IMR-90 (cell line): Measurements from ENCODE around the gene NELL1. TPM values are rescaled to one million over a fixed set of nuclear protein-coding genes. Genes with fewer than 3 reads are reported as not detected.

Experiments
- ATAC-seq: fragments of 200-7000 bp; cut with Tn5 transposase; 2 replicates; pipeline ENCODE4 v1.9.1; 2020; ENCODE audit warnings: low read depth, mild to moderate bottlenecking, moderate library complexity
- BruUV-seq: library from RNA; stranded (reverse); fragments of 400-500 nt; replicated peaks from 2 replicates; lab custom pipeline; 2021; lab: Mats Ljungman, UMichigan
- CTCF ChIA-PET: fragments of 300-600 bp; formaldehyde crosslinking; extraction: SDS; loops from one replicate; lab custom pipeline; 2021; ENCODE audit warnings: antibody characterized with exemption; lab: Yijun Ruan, JAX
- POLR2A ChIA-PET: fragments of 300-600 bp; sonication (Branson Sonifier 250); formaldehyde crosslinking; loops from one replicate; lab custom pipeline; 2022; ENCODE audit warnings: antibody characterized with exemption; ENCODE audit not compliant: unreplicated experiment; lab: Charles Lee
- DNase-seq: peaks from one replicate; pipeline ENCODE4 v3.0.0; 2013
- H2AFZ ChIP-seq: replicated peaks from 2 replicates; pipeline ENCODE3; 2013; ENCODE audit warnings: low read length, mild to moderate bottlenecking; ENCODE audit not compliant: poor library complexity
- H2AK5ac ChIP-seq: 2 replicates; pipeline ENCODE4 v1.6.1; 2013; ENCODE audit warnings: low read depth, low read length, inconsistent platforms
- H2AK9ac ChIP-seq: replicated peaks from 2 replicates; pipeline ENCODE3; 2013; ENCODE audit warnings: mild to moderate bottlenecking, low read depth, low read length, moderate library complexity; ENCODE audit not compliant: poor library complexity
- H2BK120ac ChIP-seq: 2 replicates; pipeline ENCODE4 v1.6.1; 2013; ENCODE audit warnings: low read depth, low read length, inconsistent platforms
- H2BK15ac ChIP-seq: 3 replicates; pipeline ENCODE4 v1.6.1; 2013; ENCODE audit warnings: low read depth, low read length, inconsistent platforms
- H2BK20ac ChIP-seq: 2 replicates; pipeline ENCODE4 v1.6.1; 2013; ENCODE audit warnings: low read depth, mild to moderate bottlenecking, inconsistent platforms, low read length, moderate library complexity
- H2BK5ac ChIP-seq: 2 replicates; pipeline ENCODE4 v1.6.1; 2013; ENCODE audit warnings: mild to moderate bottlenecking, low read depth, low read length, inconsistent platforms; ENCODE audit not compliant: poor library complexity, severe bottlenecking
- H3K14ac ChIP-seq: replicated peaks from 2 replicates; pipeline ENCODE4 v1.6.1; 2013; ENCODE audit warnings: low read depth, low read length, inconsistent platforms
- H3K18ac ChIP-seq: 2 replicates; pipeline ENCODE4 v1.6.1; 2013; ENCODE audit warnings: low read depth, low read length, control low read depth
- H3K23ac ChIP-seq: 2 replicates; pipeline ENCODE4 v1.6.1; 2013; ENCODE audit warnings: low read depth, low read length, inconsistent platforms
- H3K27ac ChIP-seq: 2 replicates; pipeline ENCODE4 v1.5.1; 2013; ENCODE audit warnings: mild to moderate bottlenecking, control low read depth, low read length; ENCODE audit not compliant: insufficient read depth
- H3K27me3 ChIP-seq: 2 replicates; pipeline ENCODE4 v1.6.1; 2013; ENCODE audit warnings: low read length; ENCODE audit not compliant: control insufficient read depth, insufficient read depth
- H3K36me3 ChIP-seq: 2 replicates; pipeline ENCODE4 v1.6.1; 2013; ENCODE audit warnings: low read length, mixed read lengths; ENCODE audit not compliant: control insufficient read depth, insufficient read depth
- H3K4ac ChIP-seq: 2 replicates; pipeline ENCODE4 v1.6.1; 2013; ENCODE audit warnings: low read depth, low read length, inconsistent platforms
- H3K4me1 ChIP-seq: 2 replicates; pipeline ENCODE4 v1.6.1; 2013; ENCODE audit warnings: low read length, mixed read lengths; ENCODE audit not compliant: control insufficient read depth, insufficient read depth
- H3K4me2 ChIP-seq: 2 replicates; pipeline ENCODE4 v1.6.1; 2013; ENCODE audit warnings: low read depth, mild to moderate bottlenecking, control low read depth, low read length, moderate library complexity
- H3K4me3 ChIP-seq: 2 replicates; pipeline ENCODE4 v1.5.1; 2013; ENCODE audit warnings: low read depth, mild to moderate bottlenecking, control low read depth, low read length, moderate library complexity; ENCODE audit not compliant: insufficient read depth
- H3K56ac ChIP-seq: 2 replicates; pipeline ENCODE4 v1.6.1; 2013; ENCODE audit warnings: low read length, inconsistent platforms; ENCODE audit not compliant: insufficient read depth; ENCODE audit errors: extremely low read depth
- H3K79me1 ChIP-seq, 2 experiments: 2 replicates each; pipeline ENCODE4 v1.6.1; 2013; ENCODE audit warnings: low read length in 2 of 2, inconsistent platforms in 1 of 2, low read depth in 1 of 2
- H3K9ac ChIP-seq: 2 replicates; pipeline ENCODE4 v1.6.1; 2013; ENCODE audit warnings: low read depth, low read length, control low read depth
- H3K9me1 ChIP-seq: 2 replicates; pipeline ENCODE4 v1.6.1; 2013; ENCODE audit warnings: low read length, inconsistent platforms; ENCODE audit not compliant: insufficient read depth
- H3K9me3 ChIP-seq: 2 replicates; pipeline ENCODE4 v1.6.1; 2013; ENCODE audit warnings: low read length; ENCODE audit not compliant: control insufficient read depth, insufficient read depth
- H4K20me1 ChIP-seq: 2 replicates; pipeline ENCODE4 v1.6.1; 2013; ENCODE audit warnings: low read length, inconsistent platforms; ENCODE audit not compliant: insufficient read depth
- H4K5ac ChIP-seq: 2 replicates; pipeline ENCODE4 v1.6.1; 2013; ENCODE audit warnings: mild to moderate bottlenecking, low read depth, low read length, control low read depth
- H4K8ac ChIP-seq, 2 experiments: 2 replicates each; pipeline ENCODE4 v1.6.1; 2013; ENCODE audit warnings: low read depth in 2 of 2, low read length in 2 of 2, control low read depth in 1 of 2, inconsistent platforms in 1 of 2
- H4K91ac ChIP-seq: 2 replicates; pipeline ENCODE4 v1.6.1; 2013; ENCODE audit warnings: low read depth, low read length, inconsistent platforms; ENCODE audit not compliant: insufficient read depth
- BHLHE40 ChIP-seq: fragments of 150-350 bp; IDR thresholded peaks from 2 replicates; pipeline ENCODE4 v1.6.1; 2016; ENCODE audit warnings: mild to moderate bottlenecking, low read depth, low read length
- CEBPB ChIP-seq: IDR thresholded peaks from 2 replicates; pipeline ENCODE4 v1.6.1; 2012; ENCODE audit warnings: low read depth, low read length, improper control_type of control experiment
- CHD1 ChIP-seq: IDR thresholded peaks from 2 replicates; pipeline ENCODE4 v1.6.1; 2012; ENCODE audit warnings: low read depth, low read length, improper control_type of control experiment
- MXI1 ChIP-seq: IDR thresholded peaks from 2 replicates; pipeline ENCODE4 v1.6.1; 2012; ENCODE audit warnings: low read depth, mild to moderate bottlenecking, low read length, moderate library complexity, borderline replicate concordance
- NFE2L2 ChIP-seq: fragments of 150-350 bp; IDR thresholded peaks from 2 replicates; pipeline ENCODE4 v1.6.1; 2016; ENCODE audit warnings: low read depth, mild to moderate bottlenecking, low read length
- POLR2A ChIP-seq: IDR thresholded peaks from 2 replicates; pipeline ENCODE4 v1.6.1; 2012; ENCODE audit warnings: mild to moderate bottlenecking, low read depth, low read length
- RAD21 ChIP-seq: IDR thresholded peaks from 2 replicates; pipeline ENCODE4 v1.6.1; 2012; ENCODE audit warnings: low read length, improper control_type of control experiment
- WGBS, 2 experiments: methylation state at CpG; one replicate each; pipeline versions ENCODE4 v1.1.5 to v1.1.7; 2013; ENCODE audit warnings: missing lambda C conversion rate in 2 of 2; ENCODE audit not compliant: insufficient read length in 1 of 2; ENCODE audit errors: extremely low coverage in 2 of 2; 5-methylcytosine and 5-hydroxymethylcytosine counted together
- dilution Hi-C: fragments of 300-500 bp; cut with HindIII; formaldehyde crosslinking; loops from one replicate; pipeline ENCODE4 v1.14.3; 2018; ENCODE audit warnings: low sequenced_read_pairs; ENCODE audit not compliant: unreplicated experiment
- in situ Hi-C: fragments of 300-500 bp; cut with MboI; formaldehyde crosslinking; loops from 3 replicates; pipeline ENCODE4 v1.14.3; 2019; ENCODE audit warnings: low sequenced_read_pairs, inconsistent platforms, mixed read lengths
- intact Hi-C: fragments of 100-400 bp; cut with micrococcal nuclease; formaldehyde crosslinking; loops from 2 replicates; pipeline ENCODE4 v1.10.0; 2022
- polyA plus RNA-seq, 3 experiments: library from polyadenylated mRNA; depleted of rRNA; stranded (reverse); fragments of >200 nt; gene quantifications; 2 replicates each; pipeline ENCODE4 v1.2.3, GENCODE V29; 2012; ENCODE audit warnings: low replicate concordance in 1 of 3
- total RNA-seq: library from RNA; depleted of rRNA; stranded (reverse); fragments of >200 nt; gene quantifications from 2 replicates; pipeline ENCODE4 v1.2.3, GENCODE V29; 2012
- TF ChIP-seq, protein P1 (sequence below): conservative IDR thresholded peaks from 2 replicates; pipeline ENCODE4 v1.5.1; 2012; ENCODE audit warnings: mild to moderate bottlenecking, low read depth, low read length, improper control_type of control experiment

NELL1 gene
- total and polyA plus RNA-seq, 2 of the 4 experiments (the other 2 are of a cell fraction): not detected

DNA sequence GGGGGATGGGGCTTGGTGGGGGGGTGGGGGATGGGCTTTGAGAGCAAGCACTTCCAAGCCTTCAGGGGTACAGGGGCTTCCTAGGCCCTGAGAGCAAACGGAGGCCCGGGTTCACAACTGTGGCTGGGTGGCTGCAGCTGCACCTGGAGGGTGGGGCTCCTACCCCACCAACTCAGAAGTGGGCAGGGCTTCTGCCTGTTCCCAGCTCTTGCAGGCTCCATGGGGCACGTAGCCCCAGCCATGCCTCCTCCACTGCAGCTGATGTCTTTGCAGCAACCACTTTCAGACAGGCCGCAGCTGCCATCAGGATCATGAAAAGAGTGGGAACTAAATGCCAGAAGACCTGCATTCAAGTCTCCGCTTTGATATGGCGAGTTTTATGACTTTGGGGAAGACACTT, 464.3 kb downstream of the NELL1 start:
- ChIA-PET POLR2A (no interaction called here), CTCF (no interaction called here)
- no peak overlapping the region for H2BK20ac ChIP-seq
- no peak overlapping the region for H2AFZ ChIP-seq
- H3K56ac ChIP-seq: no peak overlapping the region
- DNase-seq: no peak
- in situ Hi-C loops (no loop called here), intact Hi-C loops (no loop called here), dilution Hi-C loops (no loop called here)
- H3K23ac ChIP-seq: no peak overlapping the region
- H3K9me1 ChIP-seq: no peaks in the 10 kb centered on the region
- H3K18ac ChIP-seq: no peak overlapping the region
- no peak overlapping the region for H3K9ac ChIP-seq
- H3K4ac ChIP-seq: no peak overlapping the region
- no peak overlapping the region for H2BK15ac ChIP-seq
- H3K27ac ChIP-seq: no peak overlapping the region
- H2BK5ac ChIP-seq: no peak overlapping the region
- H3K14ac ChIP-seq: no peak overlapping the region
- WGBS, 2 experiments: 20% methylated on average over 1 of the region's 6 CpGs; no CpG with 5 or more reads in 1 of the 2 experiments
- no peak overlapping the region for H4K5ac ChIP-seq
- no peaks in the 10 kb centered on the region for H3K36me3 ChIP-seq
- H2AK5ac ChIP-seq: no peak overlapping the region
- H3K4me2 ChIP-seq: no peak overlapping the region
- H2AK9ac ChIP-seq: no peak overlapping the region
- H2BK120ac ChIP-seq: no peak overlapping the region
- no peak for ATAC-seq
- no peak overlapping the region for H3K4me3 ChIP-seq
- H3K27me3 ChIP-seq: no peaks in the 10 kb centered on the region
- H4K20me1 ChIP-seq: no peaks in the 10 kb centered on the region
- no peak for TF ChIP-seq BHLHE40
- TF ChIP-seq POLR2A: no peak
- TF ChIP-seq CHD1: no peak
- TF ChIP-seq, protein P1, sequence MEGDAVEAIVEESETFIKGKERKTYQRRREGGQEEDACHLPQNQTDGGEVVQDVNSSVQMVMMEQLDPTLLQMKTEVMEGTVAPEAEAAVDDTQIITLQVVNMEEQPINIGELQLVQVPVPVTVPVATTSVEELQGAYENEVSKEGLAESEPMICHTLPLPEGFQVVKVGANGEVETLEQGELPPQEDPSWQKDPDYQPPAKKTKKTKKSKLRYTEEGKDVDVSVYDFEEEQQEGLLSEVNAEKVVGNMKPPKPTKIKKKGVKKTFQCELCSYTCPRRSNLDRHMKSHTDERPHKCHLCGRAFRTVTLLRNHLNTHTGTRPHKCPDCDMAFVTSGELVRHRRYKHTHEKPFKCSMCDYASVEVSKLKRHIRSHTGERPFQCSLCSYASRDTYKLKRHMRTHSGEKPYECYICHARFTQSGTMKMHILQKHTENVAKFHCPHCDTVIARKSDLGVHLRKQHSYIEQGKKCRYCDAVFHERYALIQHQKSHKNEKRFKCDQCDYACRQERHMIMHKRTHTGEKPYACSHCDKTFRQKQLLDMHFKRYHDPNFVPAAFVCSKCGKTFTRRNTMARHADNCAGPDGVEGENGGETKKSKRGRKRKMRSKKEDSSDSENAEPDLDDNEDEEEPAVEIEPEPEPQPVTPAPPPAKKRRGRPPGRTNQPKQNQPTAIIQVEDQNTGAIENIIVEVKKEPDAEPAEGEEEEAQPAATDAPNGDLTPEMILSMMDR: no peak
- no peak for TF ChIP-seq NFE2L2
- TF ChIP-seq CEBPB: no peak
- TF ChIP-seq MXI1: no peak
- no peak for TF ChIP-seq RAD21
- H3K79me1 ChIP-seq: no peaks in the 10 kb centered on the region
- BruUV-seq: no TSS peak
- no peaks in the 10 kb centered on the region for H3K4me1 ChIP-seq
- no peak overlapping the region for H4K91ac ChIP-seq
- no peak overlapping the region for H4K8ac ChIP-seq
- peaks cover 15% of the 10 kb centered on the region for H3K9me3 ChIP-seq
